Fibroblast of mammary gland (primary cell): Measurements from ENCODE around the gene ALG8.

Source experiments
- DNase-seq: peaks from one replicate; pipeline ENCODE4 v3.0.0-alpha.2; 2010; ENCODE audit warnings: low read depth
- H3K4me3 ChIP-seq: 2 replicates; pipeline ENCODE4 v1.5.1; 2011; ENCODE audit warnings: low read depth, mild to moderate bottlenecking, low read length, moderate library complexity; ENCODE audit not compliant: control insufficient read depth
- TF ChIP-seq, protein P1 (sequence below): conservative IDR thresholded peaks from 2 replicates; pipeline ENCODE4 v1.5.1; 2011; ENCODE audit warnings: low read depth, low read length, inconsistent platforms; ENCODE audit not compliant: control insufficient read depth, insufficient read depth

The ALG8 gene

DNA sequence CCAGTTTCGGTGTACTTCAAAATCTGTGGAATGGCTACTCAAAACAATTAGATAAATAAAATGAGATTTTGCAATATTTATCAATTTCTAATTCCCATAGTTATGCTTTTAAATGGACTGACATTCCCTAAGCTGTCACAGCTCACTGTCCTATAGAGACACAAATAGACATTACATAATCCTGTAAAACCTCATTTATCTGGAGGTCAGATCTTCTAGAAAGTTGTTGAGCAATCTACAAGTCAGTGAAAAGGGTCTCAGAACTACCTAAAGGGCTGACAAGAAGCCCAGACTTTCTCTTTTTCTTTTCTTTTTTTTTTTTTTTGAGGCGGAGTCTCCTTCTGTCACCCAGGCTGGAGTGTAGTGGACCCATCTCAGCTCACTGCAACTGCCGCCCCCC, 12.0 kb downstream of the ALG8 start:
- TF ChIP-seq, protein P1, sequence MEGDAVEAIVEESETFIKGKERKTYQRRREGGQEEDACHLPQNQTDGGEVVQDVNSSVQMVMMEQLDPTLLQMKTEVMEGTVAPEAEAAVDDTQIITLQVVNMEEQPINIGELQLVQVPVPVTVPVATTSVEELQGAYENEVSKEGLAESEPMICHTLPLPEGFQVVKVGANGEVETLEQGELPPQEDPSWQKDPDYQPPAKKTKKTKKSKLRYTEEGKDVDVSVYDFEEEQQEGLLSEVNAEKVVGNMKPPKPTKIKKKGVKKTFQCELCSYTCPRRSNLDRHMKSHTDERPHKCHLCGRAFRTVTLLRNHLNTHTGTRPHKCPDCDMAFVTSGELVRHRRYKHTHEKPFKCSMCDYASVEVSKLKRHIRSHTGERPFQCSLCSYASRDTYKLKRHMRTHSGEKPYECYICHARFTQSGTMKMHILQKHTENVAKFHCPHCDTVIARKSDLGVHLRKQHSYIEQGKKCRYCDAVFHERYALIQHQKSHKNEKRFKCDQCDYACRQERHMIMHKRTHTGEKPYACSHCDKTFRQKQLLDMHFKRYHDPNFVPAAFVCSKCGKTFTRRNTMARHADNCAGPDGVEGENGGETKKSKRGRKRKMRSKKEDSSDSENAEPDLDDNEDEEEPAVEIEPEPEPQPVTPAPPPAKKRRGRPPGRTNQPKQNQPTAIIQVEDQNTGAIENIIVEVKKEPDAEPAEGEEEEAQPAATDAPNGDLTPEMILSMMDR: no peak
- no peak overlapping the region for H3K4me3 ChIP-seq
- no peak for DNase-seq

DNA sequence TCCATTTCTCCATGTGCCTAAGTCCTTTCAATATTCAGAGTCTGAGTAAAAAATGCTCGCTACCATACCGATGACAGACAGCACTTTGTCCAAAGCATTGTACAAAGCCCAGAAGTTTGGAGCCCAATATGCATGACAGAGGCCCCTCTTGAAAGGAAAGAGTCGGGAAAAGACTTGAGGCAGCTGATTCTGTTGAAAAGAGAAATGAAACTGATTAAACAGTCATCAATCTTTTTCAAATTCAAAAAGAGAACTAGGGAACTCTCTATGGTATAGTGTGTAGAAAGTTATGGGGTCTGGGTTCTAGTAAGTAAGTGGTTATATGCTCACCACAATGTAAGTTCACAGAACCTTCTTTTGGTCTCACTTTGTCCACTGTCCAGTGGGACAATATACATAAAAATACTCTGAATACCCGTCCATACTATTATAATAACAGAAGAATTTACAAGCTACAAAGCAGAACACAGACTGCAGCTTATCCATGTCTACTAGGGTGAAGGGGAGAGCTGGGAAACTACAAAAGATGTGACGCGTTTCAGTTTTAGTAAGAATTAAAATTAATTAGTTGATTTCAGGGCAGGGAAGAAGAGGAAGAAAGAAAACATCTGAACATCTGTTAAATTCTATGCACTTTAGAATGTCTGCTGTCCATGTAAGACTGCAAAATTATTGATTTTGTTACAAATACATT, 26.7 kb downstream of the ALG8 start:
- no peak overlapping the region for H3K4me3 ChIP-seq
- DNase-seq: no peak
- TF ChIP-seq, protein P1: no peak

- DNase-seq: no peak
- no peak overlapping the region for H3K4me3 ChIP-seq
- TF ChIP-seq, protein P1: no peak
These were observed 28.1 kb downstream of the ALG8 start for GRCh38 chr11:78111298-78111697.

DNA sequence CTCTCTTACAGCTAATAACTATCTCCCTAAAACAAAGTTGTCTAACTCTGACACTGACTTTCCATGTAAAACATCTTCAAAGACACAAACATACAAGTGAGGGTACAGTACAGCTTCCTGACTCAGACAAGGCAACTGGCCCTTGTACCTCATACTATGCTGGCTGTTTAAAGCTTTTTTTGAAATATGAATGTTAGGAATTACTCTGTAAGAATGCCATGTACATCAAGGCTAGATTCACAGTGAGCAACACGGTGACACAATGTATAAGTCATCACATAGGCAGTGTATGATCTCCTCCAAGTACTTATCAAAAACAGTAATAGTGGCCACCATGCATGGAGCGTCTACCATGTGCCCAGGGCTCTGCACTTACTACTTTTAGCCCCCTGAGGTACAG, 28.6 kb downstream of the ALG8 start:
- H3K4me3 ChIP-seq: no peak overlapping the region
- TF ChIP-seq, protein P1: no peak
- peak; percentile 40 for DNase-seq

- DNase-seq: no peak
- H3K4me3 ChIP-seq: no peak overlapping the region
- TF ChIP-seq, protein P1: no peak
These were observed 29.1 kb downstream of the ALG8 start for GRCh38 chr11:78110351-78110750.

GRCh38 chr11:78109081-78110015, 30.1 kb downstream of the ALG8 start:
- no peak overlapping the region for H3K4me3 ChIP-seq
- DNase-seq: no peak
- TF ChIP-seq, protein P1: no peak
